Uterus (tissue), 2 donors: ENCODE measurements around the gene PTPRJ.

Experiments
- POLR2A ChIP-seq, 2 donors: fragments of 450-650 bp; IDR thresholded peaks; one replicate each; pipeline ENCODE4 v1.6.1; 2016; ENCODE audit warnings: antibody characterized with exemption in 2 of 2, mild to moderate bottlenecking in 1 of 2, moderate library complexity in 1 of 2
- TF ChIP-seq, protein P1 (sequence below), 4 experiments: fragments of 200-600 bp in 2 of 4; fragments of 450-650 bp in 2 of 4; sonication (generic) in 2 of 4; IDR thresholded peaks; one replicate each; pipeline ENCODE4 v1.5.1; 2016 to 2019; ENCODE audit warnings: antibody characterized with exemption in 4 of 4, mild to moderate bottlenecking in 2 of 4, moderate library complexity in 1 of 4

DNA sequence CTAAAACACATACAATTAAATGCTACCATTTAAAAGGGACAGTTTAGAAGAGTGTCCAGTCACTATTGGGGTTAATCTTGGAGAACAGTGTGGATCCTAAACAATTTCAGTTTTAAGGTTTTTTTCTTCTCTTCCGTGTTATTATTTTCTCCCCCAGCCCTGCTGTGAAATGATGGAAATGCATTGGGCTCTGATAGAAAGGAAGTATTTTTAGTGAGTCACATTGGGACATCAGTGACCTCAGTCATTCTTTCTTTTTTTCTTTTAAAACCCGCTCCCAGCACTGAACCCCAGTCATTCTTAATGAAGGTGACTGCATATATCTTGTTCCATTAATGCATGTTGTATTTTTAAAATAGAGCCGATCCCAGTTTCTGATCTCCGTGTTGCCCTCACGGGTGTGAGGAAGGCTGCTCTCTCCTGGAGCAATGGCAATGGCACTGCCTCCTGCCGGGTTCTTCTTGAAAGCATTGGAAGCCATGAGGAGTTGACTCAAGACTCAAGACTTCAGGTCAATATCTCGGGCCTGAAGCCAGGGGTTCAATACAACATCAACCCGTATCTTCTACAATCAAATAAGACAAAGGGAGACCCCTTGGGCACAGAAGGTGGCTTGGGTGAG, 143.0 kb downstream of the PTPRJ start:
- no peak for TF ChIP-seq POLR2A (IDR thresholded peaks at IDR 0.05)
- TF ChIP-seq, protein P1, sequence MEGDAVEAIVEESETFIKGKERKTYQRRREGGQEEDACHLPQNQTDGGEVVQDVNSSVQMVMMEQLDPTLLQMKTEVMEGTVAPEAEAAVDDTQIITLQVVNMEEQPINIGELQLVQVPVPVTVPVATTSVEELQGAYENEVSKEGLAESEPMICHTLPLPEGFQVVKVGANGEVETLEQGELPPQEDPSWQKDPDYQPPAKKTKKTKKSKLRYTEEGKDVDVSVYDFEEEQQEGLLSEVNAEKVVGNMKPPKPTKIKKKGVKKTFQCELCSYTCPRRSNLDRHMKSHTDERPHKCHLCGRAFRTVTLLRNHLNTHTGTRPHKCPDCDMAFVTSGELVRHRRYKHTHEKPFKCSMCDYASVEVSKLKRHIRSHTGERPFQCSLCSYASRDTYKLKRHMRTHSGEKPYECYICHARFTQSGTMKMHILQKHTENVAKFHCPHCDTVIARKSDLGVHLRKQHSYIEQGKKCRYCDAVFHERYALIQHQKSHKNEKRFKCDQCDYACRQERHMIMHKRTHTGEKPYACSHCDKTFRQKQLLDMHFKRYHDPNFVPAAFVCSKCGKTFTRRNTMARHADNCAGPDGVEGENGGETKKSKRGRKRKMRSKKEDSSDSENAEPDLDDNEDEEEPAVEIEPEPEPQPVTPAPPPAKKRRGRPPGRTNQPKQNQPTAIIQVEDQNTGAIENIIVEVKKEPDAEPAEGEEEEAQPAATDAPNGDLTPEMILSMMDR (IDR thresholded peaks at IDR 0.05), result no peak
